WTC11 (cell line): ENCODE data around the gene GPI. TPM values are rescaled to one million over a fixed set of nuclear protein-coding genes. Genes with fewer than 3 reads are reported as not detected.
A peak's percentile ranks its signal among the peaks of the same experiment; 100 is the strongest.

Experiments
- ATAC-seq: fragments of 200-7000 bp; cut with Tn5 transposase; 2 replicates; pipeline ENCODE4 v1.10.0; 2021; ENCODE audit warnings: mild to moderate bottlenecking, moderate library complexity
- CTCF ChIA-PET: fragments of 300-600 bp; sonication (Branson Sonifier 250); formaldehyde crosslinking; loops from one replicate; lab custom pipeline; 2021; ENCODE audit warnings: antibody characterized with exemption; lab: Charles Lee
- POLR2A ChIA-PET: fragments of 350-600 bp; sonication (Branson Sonifier 250); formaldehyde crosslinking; loops from one replicate; lab custom pipeline; 2021; ENCODE audit warnings: antibody characterized with exemption; lab: Charles Lee
- DNase-seq: peaks from one replicate; pipeline ENCODE4 v3.0.0; 2021; ENCODE audit warnings: low spot score
- H3K27ac Mint-ChIP-seq: 2 replicates; pipeline ENCODE4 v1.8.0; 2021; ENCODE audit warnings: mixed read lengths
- H3K27me3 Mint-ChIP-seq: 2 replicates; pipeline ENCODE4 v1.8.0; 2021; ENCODE audit warnings: low read depth, mild to moderate bottlenecking, moderate library complexity, mixed read lengths
- H3K36me3 Mint-ChIP-seq: 2 replicates; pipeline ENCODE4 v1.8.0; 2021; ENCODE audit warnings: mixed read lengths
- H3K4me1 Mint-ChIP-seq: 2 replicates; pipeline ENCODE4 v1.8.0; 2022; ENCODE audit warnings: mixed read lengths
- H3K4me3 Mint-ChIP-seq: 2 replicates; pipeline ENCODE4 v1.8.0; 2021; ENCODE audit warnings: mild to moderate bottlenecking, moderate library complexity, mixed read lengths
- H3K9me3 Mint-ChIP-seq: 2 replicates; pipeline ENCODE4 v1.8.0; 2021; ENCODE audit warnings: mixed read lengths
- GTF2I ChIP-seq: fragments of 250-450 bp; sonication (Bioruptor Pico); conservative IDR thresholded peaks from 2 replicates; pipeline ENCODE4 v1.4.0; 2021; ENCODE audit warnings: mild to moderate bottlenecking
- HMGA2 ChIP-seq: fragments of 250-450 bp; sonication (Bioruptor Pico); IDR thresholded peaks from 2 replicates; pipeline ENCODE4 v1.4.0; 2021; ENCODE audit warnings: mild to moderate bottlenecking, moderate library complexity
- IRF2 ChIP-seq: sonication (generic); formaldehyde crosslinking; IDR thresholded peaks from 2 replicates; pipeline ENCODE4 v1.8.0; 2022; ENCODE audit warnings: low read depth, missing genetic modification reagents, borderline replicate concordance
- TCF7 ChIP-seq: sonication (generic); formaldehyde crosslinking; IDR thresholded peaks from 2 replicates; pipeline ENCODE4 v1.8.0; 2022; ENCODE audit warnings: mild to moderate bottlenecking, low read depth, missing genetic modification reagents, moderate library complexity
- ZNF121 ChIP-seq: sonication (generic); formaldehyde crosslinking; IDR thresholded peaks from 2 replicates; pipeline ENCODE4 v1.8.0; 2023; ENCODE audit warnings: missing genetic modification reagents
- ZNF219 ChIP-seq: sonication (generic); formaldehyde crosslinking; IDR thresholded peaks from 2 replicates; pipeline ENCODE4 v1.8.0; 2023; ENCODE audit warnings: missing genetic modification reagents, mild to moderate bottlenecking, borderline replicate concordance
- total RNA-seq: library from RNA; stranded (reverse); gene quantifications from 3 replicates; pipeline ENCODE4 v1.2.3, GENCODE V29; 2021
- TF ChIP-seq, protein P1 (sequence below): fragments of 250-450 bp; sonication (Bioruptor Pico); conservative IDR thresholded peaks from 2 replicates; pipeline ENCODE4 v1.9.0; 2021; ENCODE audit warnings: mild to moderate bottlenecking
- TF ChIP-seq, protein P2 (sequence below): sonication (generic); formaldehyde crosslinking; IDR thresholded peaks from 2 replicates; pipeline ENCODE4 v1.8.0; 2022; ENCODE audit warnings: missing genetic modification reagents
- TF ChIP-seq, protein P3 (sequence below): fragments of 250-450 bp; sonication (Bioruptor Pico); IDR thresholded peaks from 2 replicates; pipeline ENCODE4 v1.9.0; 2021; ENCODE audit warnings: mild to moderate bottlenecking
- TF ChIP-seq, protein P4 (sequence below): fragments of 250-450 bp; sonication (Bioruptor Pico); IDR thresholded peaks from 2 replicates; pipeline ENCODE4 v1.9.0; 2021; ENCODE audit warnings: mild to moderate bottlenecking, borderline replicate concordance
- TF ChIP-seq, protein P5 (sequence below): fragments of 250-450 bp; sonication (Bioruptor Pico); IDR thresholded peaks from 2 replicates; pipeline ENCODE4 v1.8.0; 2021; ENCODE audit warnings: mild to moderate bottlenecking
- TF ChIP-seq, protein P6 (sequence below): sonication (generic); formaldehyde crosslinking; conservative IDR thresholded peaks from 2 replicates; pipeline ENCODE4 v1.8.1; 2023; ENCODE audit warnings: mild to moderate bottlenecking, low read depth, missing genetic modification reagents, moderate library complexity

The GPI gene
- total RNA-seq, 1 experiment from 2014 or later: 389 TPM

DNA sequence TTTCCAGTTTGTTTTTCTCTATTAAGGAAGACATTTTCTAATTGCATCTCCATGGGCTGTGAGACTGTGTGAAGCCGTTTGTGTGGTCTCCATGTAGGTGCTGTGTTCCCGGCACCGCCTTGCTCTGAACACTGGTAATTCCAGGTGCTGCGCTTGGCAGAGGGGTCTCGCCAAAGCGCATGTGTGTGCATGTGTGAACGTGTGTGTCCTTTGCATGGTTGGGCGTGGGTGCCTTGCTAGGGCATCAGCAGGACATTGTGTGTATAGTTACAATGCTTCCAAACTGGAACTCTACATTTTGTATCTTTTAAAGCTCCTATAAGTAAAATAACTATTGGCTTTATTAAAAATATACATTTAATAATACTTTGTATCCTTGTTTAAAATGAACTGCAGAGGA lies 9.8 kb upstream of the GPI start:
- no peaks in the 10 kb centered on the region for H3K9me3 Mint-ChIP-seq
- H3K4me3 Mint-ChIP-seq: no peak overlapping the region
- CTCF ChIA-PET: interaction anchor here (1.5 kb wide), 1 partner anchor 10 kb away, joined by 3 read pairs; no protein-coding TSS in a partner anchor
- no peak for ATAC-seq
- peaks cover 9% of the 10 kb centered on the region for H3K36me3 Mint-ChIP-seq
- H3K27me3 Mint-ChIP-seq: no peaks in the 10 kb centered on the region
- H3K27ac Mint-ChIP-seq: no peak overlapping the region
- POLR2A ChIA-PET: interaction anchor here (0.8 kb wide), 1 partner anchor 10 kb away, joined by 3 read pairs; the partner anchor contains the start of gene GPI
- TF ChIP-seq, protein P1, sequence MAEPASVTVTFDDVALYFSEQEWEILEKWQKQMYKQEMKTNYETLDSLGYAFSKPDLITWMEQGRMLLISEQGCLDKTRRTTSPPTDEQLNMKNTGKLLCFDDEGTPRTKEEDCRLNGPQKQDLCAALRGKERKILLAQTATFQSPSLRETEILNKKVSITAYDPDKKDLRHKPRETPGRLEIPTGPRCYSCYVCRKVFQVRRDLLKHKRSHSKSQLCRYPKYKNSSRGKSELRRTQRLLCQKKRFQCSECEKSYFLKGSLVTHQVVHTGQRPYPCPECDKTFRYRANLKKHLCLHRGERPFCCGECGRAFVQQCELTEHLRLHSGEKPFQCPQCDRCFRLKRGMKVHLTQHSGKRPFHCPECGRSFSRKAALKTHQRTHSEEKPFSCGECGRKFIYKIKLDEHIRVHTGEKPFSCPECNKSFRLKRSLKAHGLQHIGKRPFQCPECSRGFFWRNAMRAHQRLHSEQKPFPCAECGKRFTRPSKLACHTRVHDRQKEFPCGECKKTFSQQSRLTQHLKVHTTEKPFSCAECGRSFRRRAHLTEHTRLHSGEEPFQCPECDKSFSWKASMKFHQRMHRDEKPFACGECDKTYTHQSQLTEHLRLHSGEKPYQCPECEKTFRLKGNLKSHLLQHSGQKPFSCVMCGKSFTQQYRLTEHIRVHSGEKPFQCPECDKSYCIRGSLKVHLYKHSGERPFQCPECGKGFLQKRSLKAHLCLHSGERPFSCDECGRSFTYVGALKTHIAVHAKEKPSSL: no peak
- TF ChIP-seq ZNF219 (CRISPR knock-in tag) (no peak), IRF2 (CRISPR knock-in tag) (no peak), TCF7 (no peak), HMGA2 (no peak), GTF2I (CRISPR knock-in tag) (no peak)
- TF ChIP-seq, protein P2, sequence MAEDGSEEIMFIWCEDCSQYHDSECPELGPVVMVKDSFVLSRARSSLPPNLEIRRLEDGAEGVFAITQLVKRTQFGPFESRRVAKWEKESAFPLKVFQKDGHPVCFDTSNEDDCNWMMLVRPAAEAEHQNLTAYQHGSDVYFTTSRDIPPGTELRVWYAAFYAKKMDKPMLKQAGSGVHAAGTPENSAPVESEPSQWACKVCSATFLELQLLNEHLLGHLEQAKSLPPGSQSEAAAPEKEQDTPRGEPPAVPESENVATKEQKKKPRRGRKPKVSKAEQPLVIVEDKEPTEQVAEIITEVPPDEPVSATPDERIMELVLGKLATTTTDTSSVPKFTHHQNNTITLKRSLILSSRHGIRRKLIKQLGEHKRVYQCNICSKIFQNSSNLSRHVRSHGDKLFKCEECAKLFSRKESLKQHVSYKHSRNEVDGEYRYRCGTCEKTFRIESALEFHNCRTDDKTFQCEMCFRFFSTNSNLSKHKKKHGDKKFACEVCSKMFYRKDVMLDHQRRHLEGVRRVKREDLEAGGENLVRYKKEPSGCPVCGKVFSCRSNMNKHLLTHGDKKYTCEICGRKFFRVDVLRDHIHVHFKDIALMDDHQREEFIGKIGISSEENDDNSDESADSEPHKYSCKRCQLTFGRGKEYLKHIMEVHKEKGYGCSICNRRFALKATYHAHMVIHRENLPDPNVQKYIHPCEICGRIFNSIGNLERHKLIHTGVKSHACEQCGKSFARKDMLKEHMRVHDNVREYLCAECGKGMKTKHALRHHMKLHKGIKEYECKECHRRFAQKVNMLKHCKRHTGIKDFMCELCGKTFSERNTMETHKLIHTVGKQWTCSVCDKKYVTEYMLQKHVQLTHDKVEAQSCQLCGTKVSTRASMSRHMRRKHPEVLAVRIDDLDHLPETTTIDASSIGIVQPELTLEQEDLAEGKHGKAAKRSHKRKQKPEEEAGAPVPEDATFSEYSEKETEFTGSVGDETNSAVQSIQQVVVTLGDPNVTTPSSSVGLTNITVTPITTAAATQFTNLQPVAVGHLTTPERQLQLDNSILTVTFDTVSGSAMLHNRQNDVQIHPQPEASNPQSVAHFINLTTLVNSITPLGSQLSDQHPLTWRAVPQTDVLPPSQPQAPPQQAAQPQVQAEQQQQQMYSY (CRISPR knock-in tag): no peak
- TF ChIP-seq, protein P3, sequence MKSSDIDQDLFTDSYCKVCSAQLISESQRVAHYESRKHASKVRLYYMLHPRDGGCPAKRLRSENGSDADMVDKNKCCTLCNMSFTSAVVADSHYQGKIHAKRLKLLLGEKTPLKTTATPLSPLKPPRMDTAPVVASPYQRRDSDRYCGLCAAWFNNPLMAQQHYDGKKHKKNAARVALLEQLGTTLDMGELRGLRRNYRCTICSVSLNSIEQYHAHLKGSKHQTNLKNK (CRISPR knock-in tag): no peak
- TF ChIP-seq, protein P4, sequence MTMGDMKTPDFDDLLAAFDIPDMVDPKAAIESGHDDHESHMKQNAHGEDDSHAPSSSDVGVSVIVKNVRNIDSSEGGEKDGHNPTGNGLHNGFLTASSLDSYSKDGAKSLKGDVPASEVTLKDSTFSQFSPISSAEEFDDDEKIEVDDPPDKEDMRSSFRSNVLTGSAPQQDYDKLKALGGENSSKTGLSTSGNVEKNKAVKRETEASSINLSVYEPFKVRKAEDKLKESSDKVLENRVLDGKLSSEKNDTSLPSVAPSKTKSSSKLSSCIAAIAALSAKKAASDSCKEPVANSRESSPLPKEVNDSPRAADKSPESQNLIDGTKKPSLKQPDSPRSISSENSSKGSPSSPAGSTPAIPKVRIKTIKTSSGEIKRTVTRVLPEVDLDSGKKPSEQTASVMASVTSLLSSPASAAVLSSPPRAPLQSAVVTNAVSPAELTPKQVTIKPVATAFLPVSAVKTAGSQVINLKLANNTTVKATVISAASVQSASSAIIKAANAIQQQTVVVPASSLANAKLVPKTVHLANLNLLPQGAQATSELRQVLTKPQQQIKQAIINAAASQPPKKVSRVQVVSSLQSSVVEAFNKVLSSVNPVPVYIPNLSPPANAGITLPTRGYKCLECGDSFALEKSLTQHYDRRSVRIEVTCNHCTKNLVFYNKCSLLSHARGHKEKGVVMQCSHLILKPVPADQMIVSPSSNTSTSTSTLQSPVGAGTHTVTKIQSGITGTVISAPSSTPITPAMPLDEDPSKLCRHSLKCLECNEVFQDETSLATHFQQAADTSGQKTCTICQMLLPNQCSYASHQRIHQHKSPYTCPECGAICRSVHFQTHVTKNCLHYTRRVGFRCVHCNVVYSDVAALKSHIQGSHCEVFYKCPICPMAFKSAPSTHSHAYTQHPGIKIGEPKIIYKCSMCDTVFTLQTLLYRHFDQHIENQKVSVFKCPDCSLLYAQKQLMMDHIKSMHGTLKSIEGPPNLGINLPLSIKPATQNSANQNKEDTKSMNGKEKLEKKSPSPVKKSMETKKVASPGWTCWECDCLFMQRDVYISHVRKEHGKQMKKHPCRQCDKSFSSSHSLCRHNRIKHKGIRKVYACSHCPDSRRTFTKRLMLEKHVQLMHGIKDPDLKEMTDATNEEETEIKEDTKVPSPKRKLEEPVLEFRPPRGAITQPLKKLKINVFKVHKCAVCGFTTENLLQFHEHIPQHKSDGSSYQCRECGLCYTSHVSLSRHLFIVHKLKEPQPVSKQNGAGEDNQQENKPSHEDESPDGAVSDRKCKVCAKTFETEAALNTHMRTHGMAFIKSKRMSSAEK (CRISPR knock-in tag): no peak
- TF ChIP-seq, protein P5, sequence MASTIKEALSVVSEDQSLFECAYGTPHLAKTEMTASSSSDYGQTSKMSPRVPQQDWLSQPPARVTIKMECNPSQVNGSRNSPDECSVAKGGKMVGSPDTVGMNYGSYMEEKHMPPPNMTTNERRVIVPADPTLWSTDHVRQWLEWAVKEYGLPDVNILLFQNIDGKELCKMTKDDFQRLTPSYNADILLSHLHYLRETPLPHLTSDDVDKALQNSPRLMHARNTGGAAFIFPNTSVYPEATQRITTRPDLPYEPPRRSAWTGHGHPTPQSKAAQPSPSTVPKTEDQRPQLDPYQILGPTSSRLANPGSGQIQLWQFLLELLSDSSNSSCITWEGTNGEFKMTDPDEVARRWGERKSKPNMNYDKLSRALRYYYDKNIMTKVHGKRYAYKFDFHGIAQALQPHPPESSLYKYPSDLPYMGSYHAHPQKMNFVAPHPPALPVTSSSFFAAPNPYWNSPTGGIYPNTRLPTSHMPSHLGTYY: no peak
- DNase-seq: no peak
- peaks cover 22% of the 10 kb centered on the region for H3K4me1 Mint-ChIP-seq

DNA sequence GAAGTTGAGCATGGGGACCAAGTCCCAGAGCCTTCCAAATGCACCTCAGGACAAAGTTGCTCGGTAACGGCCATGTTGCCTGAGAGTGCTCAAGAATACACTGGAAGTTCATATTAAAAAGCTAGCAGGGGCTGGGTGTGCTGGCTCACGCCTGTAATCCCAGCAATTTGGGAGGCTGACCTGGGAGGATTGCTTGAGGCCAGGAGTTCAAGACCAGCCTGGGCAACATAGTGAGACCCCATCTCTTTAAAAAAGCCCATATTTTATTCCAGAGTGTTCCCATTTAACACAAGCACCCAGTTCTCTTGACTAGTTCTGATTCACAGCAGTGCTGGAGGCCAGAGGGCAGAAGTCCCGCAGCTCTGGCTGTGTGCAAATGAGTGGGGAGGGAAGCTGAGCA lies 8.1 kb upstream of the GPI start:
- TF ChIP-seq, protein P6, sequence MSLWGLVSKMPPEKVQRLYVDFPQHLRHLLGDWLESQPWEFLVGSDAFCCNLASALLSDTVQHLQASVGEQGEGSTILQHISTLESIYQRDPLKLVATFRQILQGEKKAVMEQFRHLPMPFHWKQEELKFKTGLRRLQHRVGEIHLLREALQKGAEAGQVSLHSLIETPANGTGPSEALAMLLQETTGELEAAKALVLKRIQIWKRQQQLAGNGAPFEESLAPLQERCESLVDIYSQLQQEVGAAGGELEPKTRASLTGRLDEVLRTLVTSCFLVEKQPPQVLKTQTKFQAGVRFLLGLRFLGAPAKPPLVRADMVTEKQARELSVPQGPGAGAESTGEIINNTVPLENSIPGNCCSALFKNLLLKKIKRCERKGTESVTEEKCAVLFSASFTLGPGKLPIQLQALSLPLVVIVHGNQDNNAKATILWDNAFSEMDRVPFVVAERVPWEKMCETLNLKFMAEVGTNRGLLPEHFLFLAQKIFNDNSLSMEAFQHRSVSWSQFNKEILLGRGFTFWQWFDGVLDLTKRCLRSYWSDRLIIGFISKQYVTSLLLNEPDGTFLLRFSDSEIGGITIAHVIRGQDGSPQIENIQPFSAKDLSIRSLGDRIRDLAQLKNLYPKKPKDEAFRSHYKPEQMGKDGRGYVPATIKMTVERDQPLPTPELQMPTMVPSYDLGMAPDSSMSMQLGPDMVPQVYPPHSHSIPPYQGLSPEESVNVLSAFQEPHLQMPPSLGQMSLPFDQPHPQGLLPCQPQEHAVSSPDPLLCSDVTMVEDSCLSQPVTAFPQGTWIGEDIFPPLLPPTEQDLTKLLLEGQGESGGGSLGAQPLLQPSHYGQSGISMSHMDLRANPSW (CRISPR knock-in tag): no peak
- peak; percentile 75 for TF ChIP-seq ZNF121 (CRISPR knock-in tag)
- H3K4me3 Mint-ChIP-seq: no peak overlapping the region
- no peaks in the 10 kb centered on the region for H3K9me3 Mint-ChIP-seq
- DNase-seq (no peak), ATAC-seq (no peak)
- H3K36me3 Mint-ChIP-seq: peaks cover 4% of the 10 kb centered on the region
- H3K27ac Mint-ChIP-seq: no peak overlapping the region
- H3K4me1 Mint-ChIP-seq: peaks cover 25% of the 10 kb centered on the region
- CTCF ChIA-PET: interaction anchor here (0.7 kb wide), 1 partner anchor 10 kb away, joined by 3 read pairs; no protein-coding TSS in a partner anchor
- POLR2A ChIA-PET: no interaction called here
- no peaks in the 10 kb centered on the region for H3K27me3 Mint-ChIP-seq
